Suprapubic skin (tissue), 4 donors: ENCODE measurements around the gene GRAMD4. TPM values are rescaled to one million over a fixed set of nuclear protein-coding genes. Genes with fewer than 3 reads are reported as not detected.
"Not testable (repeated sequence)": the region's sequence is repeated elsewhere in the genome, so short reads cannot be mapped to it uniquely, and the experiment has no call there.

Experiments used
- DNase-seq, 2 donors: peaks; one replicate each; pipeline ENCODE4 v3.0.0-alpha.2; 2019; ENCODE audit warnings: low spot score in 2 of 2
- H3K27ac ChIP-seq: fragments of 200-600 bp; sonication (generic); one replicate; pipeline ENCODE4 v1.5.1; 2019
- H3K27me3 ChIP-seq: fragments of 200-600 bp; sonication (generic); one replicate; pipeline ENCODE4 v1.5.1; 2019
- H3K36me3 ChIP-seq: fragments of 200-600 bp; sonication (generic); one replicate; pipeline ENCODE4 v1.5.1; 2019
- H3K4me1 ChIP-seq: fragments of 200-600 bp; sonication (generic); one replicate; pipeline ENCODE4 v1.5.1; 2019
- H3K4me3 ChIP-seq: fragments of 200-600 bp; sonication (generic); one replicate; pipeline ENCODE4 v1.5.1; 2019; ENCODE audit warnings: mild to moderate bottlenecking
- H3K9me3 ChIP-seq: fragments of 200-600 bp; sonication (generic); one replicate; pipeline ENCODE4 v1.5.1; 2019
- CTCF ChIP-seq, 2 donors: fragments of 200-600 bp in 1 of 2; fragments of 450-650 bp in 1 of 2; sonication (generic) in 1 of 2; IDR thresholded peaks; one replicate each; pipeline ENCODE4 v1.5.1; 2016 to 2019; ENCODE audit warnings: antibody characterized with exemption in 2 of 2, mild to moderate bottlenecking in 1 of 2, moderate library complexity in 1 of 2
- EP300 ChIP-seq: sonication (generic); formaldehyde crosslinking; IDR thresholded peaks from one replicate; pipeline ENCODE4 v1.6.1; 2017; ENCODE audit warnings: antibody characterized with exemption
- POLR2A ChIP-seq, 2 donors: fragments of 450-650 bp; IDR thresholded peaks; one replicate each; pipeline ENCODE4 v1.6.1; 2017; ENCODE audit warnings: antibody characterized with exemption in 2 of 2, mild to moderate bottlenecking in 2 of 2, moderate library complexity in 2 of 2
- POLR2AphosphoS5 ChIP-seq, 3 donors: sonication (generic); formaldehyde crosslinking; IDR thresholded peaks; one replicate each; pipeline ENCODE4 v1.6.1; 2017; ENCODE audit warnings: antibody characterized with exemption in 3 of 3
- WGBS: methylation state at CpG from one replicate; pipeline ENCODE4 v1.1.5; 2018; 5-methylcytosine and 5-hydroxymethylcytosine counted together
- total RNA-seq, 4 donors: library from RNA; depleted of rRNA; stranded (reverse); fragments of >200 nt; gene quantifications; one replicate each; pipeline ENCODE4 v1.1.0, GENCODE V29; 2016

Gene GRAMD4
- total RNA-seq, 4 donors from 2014 or later: 64.1 to 230 (median 164) TPM

GRCh38 chr22:46617207-46617985, 2.8 kb upstream of the GRAMD4 start:
- Histone ChIP-seq H3K9me3 (no peaks in the 10 kb centered on the region), H3K4me1 (peaks cover 70% of the 10 kb centered on the region), H3K36me3 (no peaks in the 10 kb centered on the region), H3K4me3 (no peak overlapping the region), H3K27me3 (no peaks in the 10 kb centered on the region), H3K27ac (no peak overlapping the region)
- no peak for TF ChIP-seq CTCF (IDR thresholded peaks at IDR 0.05)
- no peak for TF ChIP-seq POLR2A (IDR thresholded peaks at IDR 0.05)
- whole genome bisulfite sequencing: 73% methylated on average over 17 of the region's 18 CpGs
- no peak for DNase-seq

- no peak for DNase-seq
- H3K27ac ChIP-seq: no peak overlapping the region
- no peaks in the 10 kb centered on the region for H3K27me3 ChIP-seq
- H3K4me1 ChIP-seq: peaks cover 62% of the 10 kb centered on the region
- WGBS: 83% methylated on average over 23 of the region's 29 CpGs
- TF ChIP-seq POLR2A (IDR thresholded peaks at IDR 0.05) (no peak), CTCF (IDR thresholded peaks at IDR 0.05) (no peak), EP300 (no peak), POLR2AphosphoS5 (IDR thresholded peaks at IDR 0.05) (no peak)
- no peaks in the 10 kb centered on the region for H3K9me3 ChIP-seq
- no peaks in the 10 kb centered on the region for H3K36me3 ChIP-seq
- H3K4me3 ChIP-seq: no peak overlapping the region
Measured at GRCh38 chr22:46617986-46618647, 2.1 kb upstream of the GRAMD4 start.

- Histone ChIP-seq H3K9me3 (no peaks in the 10 kb centered on the region), H3K36me3 (no peaks in the 10 kb centered on the region), H3K4me1 (peaks cover 57% of the 10 kb centered on the region), H3K4me3 (no peak overlapping the region), H3K27ac (no peak overlapping the region), H3K27me3 (no peaks in the 10 kb centered on the region)
- no peak for DNase-seq
- TF ChIP-seq POLR2A (IDR thresholded peaks at IDR 0.05) (no peak), CTCF (IDR thresholded peaks at IDR 0.05) (no peak), POLR2AphosphoS5 (IDR thresholded peaks at IDR 0.05) (no peak), EP300 (no peak)
- 96% methylated on average over 13 of the region's 19 CpGs for WGBS
Measured at GRCh38 chr22:46618667-46619066, 1.5 kb upstream of the GRAMD4 start.

GRCh38 chr22:46619240-46619829, 851 bp upstream of the GRAMD4 start:
- DNase-seq: no peak
- no peak overlapping the region for H3K27ac ChIP-seq
- no peaks in the 10 kb centered on the region for H3K27me3 ChIP-seq
- no peaks in the 10 kb centered on the region for H3K9me3 ChIP-seq
- TF ChIP-seq POLR2AphosphoS5 (IDR thresholded peaks at IDR 0.05): no peak
- TF ChIP-seq POLR2A (IDR thresholded peaks at IDR 0.05): no peak
- no peak for TF ChIP-seq EP300
- no peak for TF ChIP-seq CTCF (IDR thresholded peaks at IDR 0.05)
- peaks cover 50% of the 10 kb centered on the region for H3K4me1 ChIP-seq
- H3K4me3 ChIP-seq: no peak overlapping the region
- 83% methylated on average over 7 of the region's 10 CpGs for WGBS
- no peaks in the 10 kb centered on the region for H3K36me3 ChIP-seq

- H3K4me3 ChIP-seq: no peak overlapping the region
- H3K4me1 ChIP-seq: peaks cover 57% of the 10 kb centered on the region
Measured at GRCh38 chr22:46620588-46621242, 529 bp downstream of the GRAMD4 start.

GRCh38 chr22:46621243-46621930, 1.2 kb downstream of the GRAMD4 start:
- H3K9me3 ChIP-seq, DNase-seq, H3K4me3 ChIP-seq, H3K27me3 ChIP-seq, H3K36me3 ChIP-seq, H3K27ac ChIP-seq: not testable (repeated sequence)
- 90% methylated on average over 5 of the region's 38 CpGs for WGBS
- H3K4me1 ChIP-seq: peaks cover 64% of the 10 kb centered on the region

More at GRCh38 chr22:46620588-46621242, 529 bp downstream of the GRAMD4 start:
- no peak for TF ChIP-seq POLR2AphosphoS5 (IDR thresholded peaks at IDR 0.05)
- no peak for TF ChIP-seq POLR2A (IDR thresholded peaks at IDR 0.05)
- no peak for TF ChIP-seq EP300
- no peak for TF ChIP-seq CTCF (IDR thresholded peaks at IDR 0.05)
- Histone ChIP-seq H3K27ac (peak overlapping the region; percentile 54), H3K9me3 (no peaks in the 10 kb centered on the region), H3K36me3 (no peaks in the 10 kb centered on the region), H3K27me3 (no peaks in the 10 kb centered on the region)
- DNase-seq: no peak
- 93% methylated on average over 20 of the region's 23 CpGs for WGBS
